Measurements from ENCODE around the gene AUH.

AUH gene

DNA sequence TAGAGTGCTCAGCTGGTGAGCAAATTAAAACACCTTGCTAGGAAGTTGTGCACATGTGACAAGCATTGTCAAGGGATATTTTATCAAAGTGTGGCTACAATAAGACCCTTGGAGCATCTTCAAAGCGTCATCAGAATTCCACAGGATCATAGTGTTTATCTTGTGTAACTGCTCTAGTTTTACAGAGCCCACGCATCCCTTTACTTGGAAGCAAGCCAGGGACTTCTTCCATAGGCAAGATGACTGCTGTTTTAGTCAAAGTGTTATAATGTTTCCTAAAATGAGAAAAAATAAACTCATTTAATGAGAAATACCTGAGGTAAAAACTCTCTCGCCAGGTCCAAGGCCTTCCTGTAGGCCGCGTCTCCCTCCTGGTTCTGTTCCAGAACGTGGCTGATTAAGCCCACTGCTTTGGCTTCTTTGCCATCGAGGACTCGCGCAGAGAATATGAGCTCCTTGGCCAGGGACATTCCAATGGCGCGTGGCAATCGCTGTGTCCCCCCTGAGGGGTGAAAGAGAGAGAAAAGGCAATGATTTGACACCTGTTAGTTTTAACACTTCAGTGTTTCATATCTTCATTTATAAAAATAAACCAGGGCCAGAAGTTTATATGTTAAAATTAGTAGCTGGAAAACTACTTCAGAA, 141.1 kb downstream of the AUH start:
- Histone ChIP-seq H3K4me3 (ENCODE audit: low read depth, low read length) (no peak overlapping the region), H3K9me3 (ENCODE audit: control insufficient read depth, insufficient read depth, low read length) (no peaks in the 10 kb centered on the region), H3K27me3 (ENCODE audit: control insufficient read depth, insufficient read depth, low read length) (no peaks in the 10 kb centered on the region), H3K27ac (ENCODE audit: low read depth, low read length) (no peak overlapping the region), H3K4me1 (ENCODE audit: control insufficient read depth, insufficient read depth, low read length) (peaks cover 13% of the 10 kb centered on the region), H3K36me3 (ENCODE audit: control insufficient read depth, insufficient read depth, low read length) (peaks cover 22% of the 10 kb centered on the region), H3K9ac (ENCODE audit: low read depth, low read length) (no peak overlapping the region)

- H3K4me1 ChIP-seq (ENCODE audit: control insufficient read depth, insufficient read depth, low read length) = peaks cover 13% of the 10 kb centered on the region
- no peaks in the 10 kb centered on the region for H3K9me3 ChIP-seq (ENCODE audit: control insufficient read depth, insufficient read depth, low read length)
- H3K27ac ChIP-seq (ENCODE audit: low read depth, low read length) = no peak overlapping the region
- no peak overlapping the region for H3K4me3 ChIP-seq (ENCODE audit: low read depth, low read length)
- peaks cover 22% of the 10 kb centered on the region for H3K36me3 ChIP-seq (ENCODE audit: control insufficient read depth, insufficient read depth, low read length)
- H3K27me3 ChIP-seq (ENCODE audit: control insufficient read depth, insufficient read depth, low read length) = no peaks in the 10 kb centered on the region
- H3K9ac ChIP-seq (ENCODE audit: low read depth, low read length) = no peak overlapping the region
Measured at GRCh38 chr9:91220021-91220420, 141.7 kb downstream of the AUH start.

DNA sequence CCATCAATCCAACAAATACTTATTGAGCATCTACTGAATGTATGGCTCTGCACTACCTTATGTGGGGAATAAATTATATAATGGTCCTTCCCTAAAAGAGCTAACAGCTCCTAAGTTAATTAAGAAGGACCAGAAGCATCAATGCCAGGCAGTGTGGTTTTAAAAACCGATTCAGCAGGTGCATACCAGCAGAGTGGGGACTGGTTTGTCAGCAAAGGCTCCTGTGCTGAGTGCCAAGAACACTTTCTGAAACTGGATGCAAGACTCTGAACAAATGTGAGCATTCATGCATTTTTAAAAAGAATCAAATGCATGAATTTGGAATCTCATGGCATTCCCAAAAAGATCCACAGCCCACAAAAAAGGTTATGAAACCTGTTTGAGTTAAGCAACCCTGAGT, 142.2 kb downstream of the AUH start:
- no peak overlapping the region for H3K9ac ChIP-seq (ENCODE audit: low read depth, low read length)
- no peaks in the 10 kb centered on the region for H3K9me3 ChIP-seq (ENCODE audit: control insufficient read depth, insufficient read depth, low read length)
- no peak overlapping the region for H3K27ac ChIP-seq (ENCODE audit: low read depth, low read length)
- H3K27me3 ChIP-seq (ENCODE audit: control insufficient read depth, insufficient read depth, low read length) = no peaks in the 10 kb centered on the region
- peaks cover 22% of the 10 kb centered on the region for H3K36me3 ChIP-seq (ENCODE audit: control insufficient read depth, insufficient read depth, low read length)
- H3K4me1 ChIP-seq (ENCODE audit: control insufficient read depth, insufficient read depth, low read length) = peaks cover 13% of the 10 kb centered on the region
- no peak overlapping the region for H3K4me3 ChIP-seq (ENCODE audit: low read depth, low read length)

DNA sequence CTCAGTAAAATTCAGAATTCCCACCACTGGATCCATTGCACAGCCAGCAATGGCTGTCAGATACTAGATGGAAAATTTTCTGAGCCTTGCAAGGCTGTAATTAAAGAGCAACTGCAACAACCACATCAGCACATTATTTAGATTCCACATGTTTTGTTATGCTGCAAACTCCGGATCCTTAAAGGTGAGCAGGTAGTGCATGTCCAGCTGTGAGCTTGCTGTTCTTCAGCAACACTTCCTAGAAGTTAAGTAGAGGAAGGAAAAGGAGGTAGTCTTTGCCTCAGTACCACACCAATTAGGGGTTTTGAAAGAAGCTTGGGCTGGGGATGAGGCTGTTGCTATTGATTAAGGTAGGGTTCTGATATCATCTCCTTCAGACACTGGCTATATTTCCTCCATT, 144.3 kb downstream of the AUH start:
- no peak overlapping the region for H3K4me3 ChIP-seq (ENCODE audit: low read depth, low read length)

GRCh38 chr9:91214867-91215266, 146.9 kb downstream of the AUH start:
- Histone ChIP-seq H3K27ac (ENCODE audit: low read depth, low read length) (no peak overlapping the region), H3K36me3 (ENCODE audit: control insufficient read depth, insufficient read depth, low read length) (peaks cover 16% of the 10 kb centered on the region), H3K4me1 (ENCODE audit: control insufficient read depth, insufficient read depth, low read length) (peaks cover 13% of the 10 kb centered on the region), H3K9me3 (ENCODE audit: control insufficient read depth, insufficient read depth, low read length) (no peaks in the 10 kb centered on the region), H3K27me3 (ENCODE audit: control insufficient read depth, insufficient read depth, low read length) (no peaks in the 10 kb centered on the region), H3K9ac (ENCODE audit: low read depth, low read length) (no peak overlapping the region), H3K4me3 (ENCODE audit: low read depth, low read length) (no peak overlapping the region)

More for the DNA sequence above, 144.3 kb downstream of the AUH start:
- Histone ChIP-seq H3K4me1 (ENCODE audit: control insufficient read depth, insufficient read depth, low read length) (peaks cover 13% of the 10 kb centered on the region), H3K27me3 (ENCODE audit: control insufficient read depth, insufficient read depth, low read length) (no peaks in the 10 kb centered on the region), H3K9ac (ENCODE audit: low read depth, low read length) (no peak overlapping the region), H3K36me3 (ENCODE audit: control insufficient read depth, insufficient read depth, low read length) (peaks cover 25% of the 10 kb centered on the region), H3K9me3 (ENCODE audit: control insufficient read depth, insufficient read depth, low read length) (no peaks in the 10 kb centered on the region), H3K27ac (ENCODE audit: low read depth, low read length) (no peak overlapping the region)

GRCh38 chr9:91214086-91214485, 147.6 kb downstream of the AUH start:
- Histone ChIP-seq H3K4me3 (ENCODE audit: low read depth, low read length) (no peak overlapping the region), H3K9ac (ENCODE audit: low read depth, low read length) (no peak overlapping the region), H3K9me3 (ENCODE audit: control insufficient read depth, insufficient read depth, low read length) (no peaks in the 10 kb centered on the region), H3K27me3 (ENCODE audit: control insufficient read depth, insufficient read depth, low read length) (no peaks in the 10 kb centered on the region), H3K4me1 (ENCODE audit: control insufficient read depth, insufficient read depth, low read length) (peaks cover 13% of the 10 kb centered on the region), H3K27ac (ENCODE audit: low read depth, low read length) (no peak overlapping the region), H3K36me3 (ENCODE audit: control insufficient read depth, insufficient read depth, low read length) (peaks cover 9% of the 10 kb centered on the region; the same call in 1 of the 2 replicates)

- Histone ChIP-seq H3K4me3 (ENCODE audit: low read depth, low read length) (no peak overlapping the region), H3K36me3 (ENCODE audit: control insufficient read depth, insufficient read depth, low read length) (peaks cover 3% of the 10 kb centered on the region; the same call in 1 of the 2 replicates), H3K27me3 (ENCODE audit: control insufficient read depth, insufficient read depth, low read length) (no peaks in the 10 kb centered on the region), H3K27ac (ENCODE audit: low read depth, low read length) (no peak overlapping the region), H3K4me1 (ENCODE audit: control insufficient read depth, insufficient read depth, low read length) (peaks cover 9% of the 10 kb centered on the region), H3K9ac (ENCODE audit: low read depth, low read length) (no peak overlapping the region), H3K9me3 (ENCODE audit: control insufficient read depth, insufficient read depth, low read length) (no peaks in the 10 kb centered on the region)
Measured at GRCh38 chr9:91212596-91213243, 149.0 kb downstream of the AUH start.

GRCh38 chr9:91211919-91212318, 149.8 kb downstream of the AUH start:
- H3K4me1 ChIP-seq (ENCODE audit: control insufficient read depth, insufficient read depth, low read length) = peaks cover 2% of the 10 kb centered on the region; the same call in 1 of the 2 replicates
- no peak overlapping the region for H3K4me3 ChIP-seq (ENCODE audit: low read depth, low read length)
- H3K27me3 ChIP-seq (ENCODE audit: control insufficient read depth, insufficient read depth, low read length) = no peaks in the 10 kb centered on the region
- H3K36me3 ChIP-seq (ENCODE audit: control insufficient read depth, insufficient read depth, low read length) = peaks cover 3% of the 10 kb centered on the region; the same call in 1 of the 2 replicates
- H3K9me3 ChIP-seq (ENCODE audit: control insufficient read depth, insufficient read depth, low read length) = no peaks in the 10 kb centered on the region
- H3K9ac ChIP-seq (ENCODE audit: low read depth, low read length) = no peak overlapping the region
- no peak overlapping the region for H3K27ac ChIP-seq (ENCODE audit: low read depth, low read length)

DNA sequence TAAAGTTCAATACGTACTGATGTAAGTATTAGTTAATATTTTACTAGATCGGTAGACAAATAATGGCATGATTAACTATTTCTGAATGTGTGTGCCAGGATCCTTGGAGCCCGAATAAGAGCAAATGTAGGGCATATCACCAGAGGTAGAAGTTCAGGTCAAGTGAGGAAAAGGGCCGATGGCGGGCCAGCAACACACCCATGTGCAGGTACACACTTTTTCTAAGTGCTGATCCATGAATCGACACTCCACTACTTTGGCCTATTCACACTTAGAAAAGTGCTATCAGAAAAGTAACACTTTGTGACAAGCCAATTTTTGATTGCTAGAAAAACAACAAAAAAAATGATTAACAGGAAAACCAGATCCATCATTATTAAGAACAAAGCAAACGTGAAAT, 150.3 kb downstream of the AUH start:
- Histone ChIP-seq H3K27ac (ENCODE audit: low read depth, low read length) (no peak overlapping the region), H3K9me3 (ENCODE audit: control insufficient read depth, insufficient read depth, low read length) (no peaks in the 10 kb centered on the region), H3K9ac (ENCODE audit: low read depth, low read length) (no peak overlapping the region), H3K4me3 (ENCODE audit: low read depth, low read length) (no peak overlapping the region), H3K4me1 (ENCODE audit: control insufficient read depth, insufficient read depth, low read length) (no peaks in the 10 kb centered on the region), H3K36me3 (ENCODE audit: control insufficient read depth, insufficient read depth, low read length) (peaks cover 3% of the 10 kb centered on the region; the same call in 1 of the 2 replicates), H3K27me3 (ENCODE audit: control insufficient read depth, insufficient read depth, low read length) (no peaks in the 10 kb centered on the region)

- Histone ChIP-seq H3K9me3 (ENCODE audit: control insufficient read depth, insufficient read depth, low read length) (no peaks in the 10 kb centered on the region), H3K27ac (ENCODE audit: low read depth, low read length) (no peak overlapping the region), H3K36me3 (ENCODE audit: control insufficient read depth, insufficient read depth, low read length) (peaks cover 3% of the 10 kb centered on the region; the same call in 1 of the 2 replicates), H3K4me1 (ENCODE audit: control insufficient read depth, insufficient read depth, low read length) (no peaks in the 10 kb centered on the region), H3K27me3 (ENCODE audit: control insufficient read depth, insufficient read depth, low read length) (no peaks in the 10 kb centered on the region), H3K9ac (ENCODE audit: low read depth, low read length) (no peak overlapping the region), H3K4me3 (ENCODE audit: low read depth, low read length) (no peak overlapping the region)
Measured at GRCh38 chr9:91210318-91210717, 151.4 kb downstream of the AUH start.

DNA sequence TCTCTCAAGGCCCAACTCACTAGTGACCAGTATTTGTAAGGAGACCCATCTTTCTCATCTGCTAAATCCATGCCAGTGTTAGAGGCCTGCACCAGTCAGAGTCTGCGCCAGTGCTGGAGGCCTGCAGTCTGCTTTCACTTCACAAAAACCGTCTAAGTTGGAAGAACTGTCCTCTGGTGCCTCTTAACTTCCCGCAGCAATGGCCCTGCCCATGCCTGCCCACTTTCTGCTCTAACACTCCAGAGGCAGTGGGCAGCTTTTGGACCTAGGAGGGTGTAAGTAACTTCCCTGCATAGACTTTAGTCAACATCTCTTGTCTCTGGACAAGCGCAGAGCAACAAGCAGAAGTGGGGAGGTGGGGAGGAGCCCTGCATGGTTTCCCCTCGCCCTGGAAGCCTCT, 152.9 kb downstream of the AUH start:
- no peak overlapping the region for H3K9ac ChIP-seq (ENCODE audit: low read depth, low read length)
- no peaks in the 10 kb centered on the region for H3K27me3 ChIP-seq (ENCODE audit: control insufficient read depth, insufficient read depth, low read length)
- no peak overlapping the region for H3K4me3 ChIP-seq (ENCODE audit: low read depth, low read length)
- no peaks in the 10 kb centered on the region for H3K4me1 ChIP-seq (ENCODE audit: control insufficient read depth, insufficient read depth, low read length)
- no peaks in the 10 kb centered on the region for H3K9me3 ChIP-seq (ENCODE audit: control insufficient read depth, insufficient read depth, low read length)
- 0 out of 2 replicates have a peak, but pooled peaks cover under 1% of the 10 kb centered on the region for H3K36me3 ChIP-seq (ENCODE audit: control insufficient read depth, insufficient read depth, low read length)
- no peak overlapping the region for H3K27ac ChIP-seq (ENCODE audit: low read depth, low read length)

Data from HUES48 (cell line).